LNCAP (cell line): ENCODE results near the gene TTC39C.

Experiments used
- TF ChIP-seq, protein P1 (sequence below): fragments of 450-650 bp; IDR thresholded peaks from 2 replicates; pipeline ENCODE4 v1.5.1; 2017; ENCODE audit warnings: mild to moderate bottlenecking

Gene TTC39C

GRCh38 chr18:24014062-24014985, at the start of gene TTC39C:
TTC39C (plus strand) TSS chr18:24014754; CDS start chr18:24014872, 118 bp downstream.
- TF ChIP-seq, protein P1, sequence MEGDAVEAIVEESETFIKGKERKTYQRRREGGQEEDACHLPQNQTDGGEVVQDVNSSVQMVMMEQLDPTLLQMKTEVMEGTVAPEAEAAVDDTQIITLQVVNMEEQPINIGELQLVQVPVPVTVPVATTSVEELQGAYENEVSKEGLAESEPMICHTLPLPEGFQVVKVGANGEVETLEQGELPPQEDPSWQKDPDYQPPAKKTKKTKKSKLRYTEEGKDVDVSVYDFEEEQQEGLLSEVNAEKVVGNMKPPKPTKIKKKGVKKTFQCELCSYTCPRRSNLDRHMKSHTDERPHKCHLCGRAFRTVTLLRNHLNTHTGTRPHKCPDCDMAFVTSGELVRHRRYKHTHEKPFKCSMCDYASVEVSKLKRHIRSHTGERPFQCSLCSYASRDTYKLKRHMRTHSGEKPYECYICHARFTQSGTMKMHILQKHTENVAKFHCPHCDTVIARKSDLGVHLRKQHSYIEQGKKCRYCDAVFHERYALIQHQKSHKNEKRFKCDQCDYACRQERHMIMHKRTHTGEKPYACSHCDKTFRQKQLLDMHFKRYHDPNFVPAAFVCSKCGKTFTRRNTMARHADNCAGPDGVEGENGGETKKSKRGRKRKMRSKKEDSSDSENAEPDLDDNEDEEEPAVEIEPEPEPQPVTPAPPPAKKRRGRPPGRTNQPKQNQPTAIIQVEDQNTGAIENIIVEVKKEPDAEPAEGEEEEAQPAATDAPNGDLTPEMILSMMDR, result no peak

DNA sequence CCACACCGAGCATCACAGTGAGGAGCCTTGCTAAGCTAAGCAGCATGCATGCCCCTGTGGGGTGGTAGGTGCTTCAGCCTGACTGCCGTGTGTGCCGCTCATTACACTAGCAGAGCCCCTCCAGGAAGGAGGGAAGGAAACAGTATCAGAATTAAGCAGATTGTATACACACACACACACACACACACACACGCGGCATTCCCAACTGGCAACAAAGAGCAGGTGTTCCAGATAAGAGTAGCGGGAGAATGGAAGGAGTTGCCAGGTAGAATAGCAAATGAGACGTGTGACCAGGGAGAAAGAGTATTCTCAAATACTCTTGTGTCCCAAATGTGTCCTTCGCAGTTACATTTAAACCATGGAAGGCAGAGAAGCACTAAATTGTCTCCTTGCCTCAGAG, 47.6 kb upstream of the TTC39C start:
- TF ChIP-seq, protein P1, result no peak

GRCh38 chr18:23967321-23968089, 47.0 kb upstream of the TTC39C start:
- TF ChIP-seq, protein P1, result no peak

DNA sequence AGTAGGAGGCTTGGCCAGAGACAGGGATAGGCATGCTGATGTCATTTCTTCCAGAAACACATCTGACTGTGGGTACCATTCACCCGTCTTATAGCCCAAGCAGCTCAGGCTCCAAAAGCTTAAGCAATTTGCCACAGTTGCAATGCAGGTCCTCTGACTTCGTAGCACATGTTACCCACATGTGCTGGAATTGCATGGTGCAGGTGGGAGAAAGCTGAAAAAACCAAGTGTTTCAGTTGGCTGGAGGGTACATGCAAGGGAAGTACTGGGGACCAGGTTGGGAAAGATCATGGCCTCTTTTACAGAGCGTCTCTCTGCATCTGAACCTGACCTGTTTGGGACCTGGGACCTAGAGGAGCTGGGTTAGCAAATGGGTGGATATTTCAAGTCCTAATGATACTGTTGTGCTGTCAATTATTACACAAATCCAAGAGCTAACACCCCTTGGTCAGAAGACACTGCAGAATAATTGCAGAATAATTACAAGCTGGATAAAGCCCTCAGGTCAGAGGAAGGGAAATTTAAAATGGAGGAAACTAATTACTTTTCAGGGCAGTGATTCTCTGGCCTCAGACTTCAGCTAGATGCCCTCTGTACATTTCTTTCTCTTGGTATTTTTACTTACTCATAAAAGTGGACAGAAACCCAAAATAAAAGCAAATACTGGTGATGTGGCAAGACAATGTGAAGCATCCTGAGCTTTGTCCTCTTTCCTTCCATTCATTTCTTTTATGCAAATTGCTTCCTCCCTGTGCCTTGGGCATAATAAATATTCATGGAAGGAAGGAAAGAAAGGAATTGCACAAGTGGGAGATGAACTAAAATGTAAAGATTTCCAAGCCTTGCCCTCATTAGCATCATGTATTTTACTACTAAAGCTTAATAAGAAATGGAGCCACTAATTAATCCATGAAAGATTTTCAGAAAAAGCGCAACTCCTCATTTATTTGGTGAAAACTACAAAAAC, 45.6 kb upstream of the TTC39C start:
- TF ChIP-seq, protein P1, result no peak

DNA sequence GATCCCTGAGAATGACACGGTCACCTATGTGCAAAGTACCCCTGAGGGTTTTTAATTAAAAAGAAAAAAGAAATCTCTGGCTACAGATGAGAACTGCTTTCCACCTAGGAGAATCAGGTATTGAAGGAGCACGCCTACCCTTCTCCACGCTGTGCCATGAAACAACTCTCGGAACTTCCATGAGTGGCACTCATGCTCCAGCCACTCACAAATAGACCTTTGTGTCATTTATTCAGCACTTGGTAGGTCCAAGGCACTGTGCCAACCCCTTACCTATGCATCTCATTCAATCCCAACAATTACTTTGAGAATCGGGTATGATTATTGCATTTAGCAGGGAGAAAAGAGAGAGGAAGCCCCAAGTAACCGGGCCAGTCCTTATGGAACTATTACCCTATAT, 44.9 kb upstream of the TTC39C start:
- TF ChIP-seq, protein P1, result no peak

DNA sequence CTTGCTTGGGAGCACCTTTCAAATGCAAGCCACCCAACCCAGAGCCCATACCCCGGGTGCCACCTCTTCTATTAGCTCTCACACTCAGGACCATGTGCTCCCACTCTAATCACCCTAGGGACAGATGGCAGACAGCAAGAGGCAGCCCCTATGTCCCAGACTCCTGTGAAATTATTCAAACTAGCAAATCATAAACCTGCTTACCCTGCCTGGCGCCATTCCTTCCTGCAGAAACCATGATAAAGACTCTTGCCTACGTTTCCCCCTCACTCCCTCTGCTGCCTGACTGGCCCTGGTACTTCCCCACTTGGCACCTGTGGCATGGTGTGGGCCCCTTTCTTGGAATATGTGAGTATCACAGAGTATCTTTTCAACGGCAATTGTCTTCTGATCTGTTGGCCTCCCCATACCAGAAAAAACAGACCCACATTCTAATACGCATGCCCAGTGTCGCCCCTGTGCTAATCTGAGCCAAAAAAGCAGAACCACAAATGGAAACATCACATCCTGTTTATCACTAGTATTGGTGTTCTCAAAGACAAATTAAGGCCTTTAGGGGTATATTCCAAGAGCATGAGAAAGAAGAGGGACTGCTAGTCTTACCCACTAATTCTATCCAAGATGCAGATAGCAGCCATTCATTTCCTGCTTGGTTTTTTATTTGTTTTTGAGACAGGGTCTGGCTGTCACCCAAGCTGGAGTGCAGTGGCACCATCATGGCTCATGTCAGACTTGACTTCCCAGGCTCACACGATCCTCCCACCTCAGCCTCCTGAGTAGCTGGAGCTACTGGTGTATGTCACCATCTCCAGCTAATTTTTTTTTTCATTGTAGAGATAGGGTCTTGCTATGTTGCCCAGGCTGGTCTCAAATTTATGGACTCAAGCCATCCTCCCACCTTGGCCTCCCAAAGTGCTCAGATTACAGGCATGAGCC, 44.1 kb upstream of the TTC39C start:
- TF ChIP-seq, protein P1, result no peak
